ENCODE results near the gene ST3GAL4. TPM values are rescaled to one million over a fixed set of nuclear protein-coding genes. Genes with fewer than 3 reads are reported as not detected.

ST3GAL4 gene
- polyA plus RNA-seq, 2 of the 4 experiments (the other 2 are of a cell fraction): 11.9 to 17.5 TPM

DNA sequence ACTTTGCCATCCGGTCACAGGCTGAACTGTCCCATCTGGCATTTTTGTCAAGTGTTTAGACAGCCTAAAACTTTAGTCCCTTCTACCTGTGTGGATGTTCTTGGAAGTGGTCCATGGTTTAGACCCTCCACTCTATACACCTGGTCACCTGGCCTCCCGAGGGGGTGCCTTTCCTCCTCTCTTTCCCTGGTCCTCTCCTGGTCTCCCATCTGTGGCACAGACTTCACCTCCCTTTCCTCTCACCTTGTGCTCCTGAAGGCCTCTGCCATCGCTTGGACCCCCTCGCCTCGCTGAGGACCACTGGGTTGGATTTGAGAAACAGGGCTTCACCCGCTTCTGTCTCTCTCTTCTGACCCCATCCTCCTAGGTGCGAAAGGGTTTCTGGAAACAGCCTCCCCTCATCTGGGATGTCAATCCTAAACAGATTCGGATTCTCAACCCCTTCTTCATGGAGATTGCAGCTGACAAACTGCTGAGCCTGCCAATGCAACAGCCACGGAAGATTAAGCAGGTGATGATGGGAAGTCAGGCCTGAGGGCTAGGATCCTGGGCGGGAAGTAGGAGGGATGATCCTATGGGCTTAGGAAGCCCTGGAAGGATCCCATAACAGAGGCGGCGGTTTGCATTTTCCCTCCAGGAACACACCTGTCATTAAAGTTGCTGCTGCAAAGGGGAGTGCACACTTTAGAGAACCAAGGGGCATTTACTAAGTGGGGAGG lies 53.6 kb downstream of the ST3GAL4 start:
- Histone ChIP-seq H3K9me3 (no peaks in the 10 kb centered on the region), H3K4me2 (no peak overlapping the region), H3K4me1 (peaks cover 1% of the 10 kb centered on the region; the same call in 1 of the 3 replicates), H3K4me3 (no peak overlapping the region), H3K27ac (no peak overlapping the region)
- ATAC-seq (no peak), DNase-seq (ENCODE audit: low read depth in 1 of 2, low spot score in 1 of 2) (no peak), FAIRE-seq (no peak)
- ChIA-PET POLR2A (no interaction called here), CTCF (interaction anchor here (0.7 to 1.0 kb wide), 3 partner anchors 32 to 99 kb away, joined by 3 read pairs; no protein-coding TSS in a partner anchor)
- 92% methylated on average over 12 of the region's 12 CpGs for WGBS (ENCODE audit: missing lambda C conversion rate)
- TF ChIP-seq FOXS1 (CRISPR knock-in tag; IDR thresholded peaks at IDR 0.05) (no peak), ZNF302 (CRISPR knock-in tag; IDR thresholded peaks at IDR 0.05) (no peak), BHLHE40 (IDR thresholded peaks at IDR 0.05; ENCODE audit: low read depth, low read length) (no peak), NR3C1 (IDR thresholded peaks at IDR 0.05) (no peak), GATA3 (IDR thresholded peaks at IDR 0.05; ENCODE audit: borderline replicate concordance) (no peak), CEBPB (IDR thresholded peaks at IDR 0.05) (no peak), EHF (CRISPR knock-in tag; IDR thresholded peaks at IDR 0.05) (no peak)
- TF ChIP-seq, protein P1, sequence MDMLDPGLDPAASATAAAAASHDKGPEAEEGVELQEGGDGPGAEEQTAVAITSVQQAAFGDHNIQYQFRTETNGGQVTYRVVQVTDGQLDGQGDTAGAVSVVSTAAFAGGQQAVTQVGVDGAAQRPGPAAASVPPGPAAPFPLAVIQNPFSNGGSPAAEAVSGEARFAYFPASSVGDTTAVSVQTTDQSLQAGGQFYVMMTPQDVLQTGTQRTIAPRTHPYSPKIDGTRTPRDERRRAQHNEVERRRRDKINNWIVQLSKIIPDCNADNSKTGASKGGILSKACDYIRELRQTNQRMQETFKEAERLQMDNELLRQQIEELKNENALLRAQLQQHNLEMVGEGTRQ (IDR thresholded peaks at IDR 0.05): no peak
- TF ChIP-seq, protein P2, sequence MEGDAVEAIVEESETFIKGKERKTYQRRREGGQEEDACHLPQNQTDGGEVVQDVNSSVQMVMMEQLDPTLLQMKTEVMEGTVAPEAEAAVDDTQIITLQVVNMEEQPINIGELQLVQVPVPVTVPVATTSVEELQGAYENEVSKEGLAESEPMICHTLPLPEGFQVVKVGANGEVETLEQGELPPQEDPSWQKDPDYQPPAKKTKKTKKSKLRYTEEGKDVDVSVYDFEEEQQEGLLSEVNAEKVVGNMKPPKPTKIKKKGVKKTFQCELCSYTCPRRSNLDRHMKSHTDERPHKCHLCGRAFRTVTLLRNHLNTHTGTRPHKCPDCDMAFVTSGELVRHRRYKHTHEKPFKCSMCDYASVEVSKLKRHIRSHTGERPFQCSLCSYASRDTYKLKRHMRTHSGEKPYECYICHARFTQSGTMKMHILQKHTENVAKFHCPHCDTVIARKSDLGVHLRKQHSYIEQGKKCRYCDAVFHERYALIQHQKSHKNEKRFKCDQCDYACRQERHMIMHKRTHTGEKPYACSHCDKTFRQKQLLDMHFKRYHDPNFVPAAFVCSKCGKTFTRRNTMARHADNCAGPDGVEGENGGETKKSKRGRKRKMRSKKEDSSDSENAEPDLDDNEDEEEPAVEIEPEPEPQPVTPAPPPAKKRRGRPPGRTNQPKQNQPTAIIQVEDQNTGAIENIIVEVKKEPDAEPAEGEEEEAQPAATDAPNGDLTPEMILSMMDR (IDR thresholded peaks at IDR 0.05): no peak

DNA sequence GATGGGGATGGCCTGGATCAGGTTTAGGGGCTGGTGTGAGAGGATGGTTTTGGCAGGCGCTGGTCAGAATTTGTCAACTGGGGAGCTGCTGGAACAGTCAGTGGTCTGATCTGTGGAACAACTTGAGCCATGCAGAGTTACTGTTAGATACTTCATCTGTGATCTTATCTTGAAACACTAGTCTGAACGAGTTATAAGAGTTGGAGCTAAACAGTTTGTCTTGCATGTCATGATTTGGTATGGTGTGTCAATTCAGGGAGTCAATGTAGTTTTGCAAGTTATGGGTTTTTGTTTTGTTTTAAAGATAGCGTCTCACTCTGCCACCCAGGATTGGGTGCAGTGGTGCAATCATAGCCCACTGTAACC lies 54.1 kb downstream of the ST3GAL4 start:
- no peak for ATAC-seq
- no peak overlapping the region for H3K4me2 ChIP-seq
- H3K27ac ChIP-seq: no peak overlapping the region
- no peaks in the 10 kb centered on the region for H3K9me3 ChIP-seq
- ChIA-PET POLR2A (no interaction called here), CTCF (interaction anchor here (1.0 kb wide), 1 partner anchor 100 kb away, joined by 3 read pairs; no protein-coding TSS in a partner anchor)
- no peak for FAIRE-seq
- no peak for DNase-seq (ENCODE audit: low read depth in 1 of 2, low spot score in 1 of 2)
- WGBS (ENCODE audit: missing lambda C conversion rate): 74% methylated on average over 3 of the region's 3 CpGs
- no peaks in the 10 kb centered on the region for H3K4me1 ChIP-seq
- H3K4me3 ChIP-seq: no peak overlapping the region
- no peak for TF ChIP-seq SMC3 (IDR thresholded peaks at IDR 0.05)
- TF ChIP-seq GATA3 (IDR thresholded peaks at IDR 0.05; ENCODE audit: borderline replicate concordance): no peak

DNA sequence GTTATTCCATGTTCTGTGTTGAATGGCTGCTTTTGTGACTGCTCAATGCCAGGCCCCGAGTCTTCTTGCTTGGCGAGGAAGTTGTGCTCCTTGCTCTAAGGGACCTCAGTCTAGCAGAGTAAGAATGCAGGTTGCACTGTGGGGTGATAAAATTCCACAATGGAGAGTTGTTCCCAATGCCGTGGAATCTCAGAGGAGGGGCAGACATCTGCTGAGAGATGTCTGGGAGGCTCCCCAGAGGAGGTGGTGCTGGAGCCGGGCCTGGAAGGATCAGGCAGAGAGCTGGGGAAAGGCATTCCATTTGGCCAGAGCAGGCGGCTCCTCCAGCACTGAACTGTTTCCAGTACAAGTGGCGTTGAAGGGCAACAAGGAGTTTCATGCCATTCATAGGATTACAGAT lies 55.2 kb downstream of the ST3GAL4 start:
- Histone ChIP-seq H3K4me3 (no peak overlapping the region), H3K4me1 (no peaks in the 10 kb centered on the region), H3K9me3 (no peaks in the 10 kb centered on the region), H3K27ac (no peak overlapping the region), H3K4me2 (no peak overlapping the region)
- ChIA-PET CTCF (interaction anchor here (1.4 kb wide), 1 partner anchor 100 kb away, joined by 5 read pairs; no protein-coding TSS in a partner anchor), POLR2A (no interaction called here)
- DNase-seq (ENCODE audit: low read depth in 1 of 2, low spot score in 1 of 2): no peak
- ATAC-seq: no peak
- no peak for TF ChIP-seq SMC3 (IDR thresholded peaks at IDR 0.05)
- TF ChIP-seq ESRRA (IDR thresholded peaks at IDR 0.05; ENCODE audit: borderline replicate concordance, low read length): no peak
- FAIRE-seq: no peak
- WGBS (ENCODE audit: missing lambda C conversion rate): 88% methylated on average over 6 of the region's 6 CpGs

GRCh38 chr11:126411971-126412381 lies 56.5 kb downstream of the ST3GAL4 start:
- no peaks in the 10 kb centered on the region for H3K4me1 ChIP-seq
- TF ChIP-seq NFE2L2 (conservative IDR thresholded peaks at IDR 0.05; ENCODE audit: low read length) (no peak), HEYL (CRISPR knock-in tag; IDR thresholded peaks at IDR 0.05) (no peak), MAZ (IDR thresholded peaks at IDR 0.05; ENCODE audit: borderline replicate concordance, low read depth, low read length) (no peak), KDM5A (IDR thresholded peaks at IDR 0.05) (no peak), RCOR1 (IDR thresholded peaks at IDR 0.05; ENCODE audit: low read depth, low read length) (no peak)
- TF ChIP-seq, protein P3, sequence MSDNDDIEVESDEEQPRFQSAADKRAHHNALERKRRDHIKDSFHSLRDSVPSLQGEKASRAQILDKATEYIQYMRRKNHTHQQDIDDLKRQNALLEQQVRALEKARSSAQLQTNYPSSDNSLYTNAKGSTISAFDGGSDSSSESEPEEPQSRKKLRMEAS (IDR thresholded peaks at IDR 0.05): no peak
- TF ChIP-seq, protein P4, sequence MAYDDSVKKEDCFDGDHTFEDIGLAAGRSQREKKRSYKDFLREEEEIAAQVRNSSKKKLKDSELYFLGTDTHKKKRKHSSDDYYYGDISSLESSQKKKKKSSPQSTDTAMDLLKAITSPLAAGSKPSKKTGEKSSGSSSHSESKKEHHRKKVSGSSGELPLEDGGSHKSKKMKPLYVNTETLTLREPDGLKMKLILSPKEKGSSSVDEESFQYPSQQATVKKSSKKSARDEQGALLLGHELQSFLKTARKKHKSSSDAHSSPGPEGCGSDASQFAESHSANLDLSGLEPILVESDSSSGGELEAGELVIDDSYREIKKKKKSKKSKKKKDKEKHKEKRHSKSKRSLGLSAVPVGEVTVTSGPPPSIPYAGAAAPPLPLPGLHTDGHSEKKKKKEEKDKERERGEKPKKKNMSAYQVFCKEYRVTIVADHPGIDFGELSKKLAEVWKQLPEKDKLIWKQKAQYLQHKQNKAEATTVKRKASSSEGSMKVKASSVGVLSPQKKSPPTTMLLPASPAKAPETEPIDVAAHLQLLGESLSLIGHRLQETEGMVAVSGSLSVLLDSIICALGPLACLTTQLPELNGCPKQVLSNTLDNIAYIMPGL (CRISPR knock-in tag; IDR thresholded peaks at IDR 0.05; ENCODE audit: borderline replicate concordance): no peak
- no peak overlapping the region for H3K27ac ChIP-seq
- 78% methylated on average over 6 of the region's 6 CpGs for WGBS (ENCODE audit: missing lambda C conversion rate)
- ChIA-PET POLR2A (no interaction called here), CTCF (interaction anchor here (1.3 to 1.4 kb wide), 2 partner anchors 47 to 102 kb away, joined by 4 to 5 read pairs; no protein-coding TSS in a partner anchor)
- no peak overlapping the region for H3K4me3 ChIP-seq
- FAIRE-seq (no peak), ATAC-seq (peak in 1 of 2 experiments; percentile 50; a peak in 3 of 6 replicates), DNase-seq (ENCODE audit: low read depth in 1 of 2, low spot score in 1 of 2) (no peak)
- no peaks in the 10 kb centered on the region for H3K9me3 ChIP-seq
- no peak overlapping the region for H3K4me2 ChIP-seq

Data from A549 (cell line).